DOHH2 (cell line): Measurements from ENCODE around the gene PROM1.

Source experiments
- H3F3A ChIP-seq: fragments of 200-600 bp; sonication (generic), shearing (Covaris generic); 2 replicates; pipeline ENCODE4 v1.6.0; 2016; ENCODE audit warnings: antibody characterized with exemption, mild to moderate bottlenecking; ENCODE audit not compliant: control insufficient read depth, insufficient read depth
- H3K27ac ChIP-seq: fragments of 200-600 bp; sonication (generic); 2 replicates; pipeline ENCODE4 v1.5.1; 2014; ENCODE audit warnings: low read depth, mild to moderate bottlenecking, low read length, moderate library complexity
- H3K27me3 ChIP-seq: fragments of 200-600 bp; sonication (generic); 2 replicates; pipeline ENCODE4 v1.6.1; 2014; ENCODE audit warnings: mild to moderate bottlenecking, low read length, mixed read lengths; ENCODE audit not compliant: control insufficient read depth
- H3K36me3 ChIP-seq: fragments of 200-600 bp; sonication (generic); 2 replicates; pipeline ENCODE4 v1.6.1; 2014; ENCODE audit warnings: mild to moderate bottlenecking, low read length, moderate library complexity, mixed read lengths; ENCODE audit not compliant: control insufficient read depth
- H3K4me1 ChIP-seq: fragments of 200-600 bp; sonication (generic); 2 replicates; pipeline ENCODE4 v1.6.1; 2014; ENCODE audit warnings: mild to moderate bottlenecking, low read length, mixed read lengths; ENCODE audit not compliant: control insufficient read depth
- H3K4me2 ChIP-seq: fragments of 200-600 bp; sonication (generic); 2 replicates; pipeline ENCODE4 v1.6.0; 2014; ENCODE audit warnings: mild to moderate bottlenecking, low read length, moderate library complexity
- H3K4me3 ChIP-seq: fragments of 200-600 bp; sonication (generic); 2 replicates; pipeline ENCODE4 v1.5.1; 2014; ENCODE audit warnings: mild to moderate bottlenecking, low read length, mixed read lengths
- H3K79me2 ChIP-seq: fragments of 200-600 bp; sonication (generic); 2 replicates; pipeline ENCODE4 v1.6.1; 2014; ENCODE audit warnings: mild to moderate bottlenecking, low read length, mixed read lengths; ENCODE audit not compliant: control insufficient read depth
- H3K9me2 ChIP-seq: fragments of 200-600 bp; sonication (generic); replicated peaks from 2 replicates; pipeline ENCODE4 v1.6.1; 2014; ENCODE audit warnings: mild to moderate bottlenecking, low read length, mixed read lengths; ENCODE audit not compliant: control insufficient read depth
- H3K9me3 ChIP-seq: fragments of 200-600 bp; sonication (generic); 2 replicates; pipeline ENCODE4 v1.6.1; 2014; ENCODE audit warnings: antibody characterized with exemption, low read length, mixed read lengths; ENCODE audit not compliant: control insufficient read depth, insufficient read depth
- H4K20me1 ChIP-seq: fragments of 200-600 bp; sonication (generic); 2 replicates; pipeline ENCODE4 v1.6.0; 2014; ENCODE audit warnings: low read depth, mild to moderate bottlenecking, antibody characterized with exemption, low read length, moderate library complexity; ENCODE audit not compliant: control insufficient read depth, insufficient read depth
- CTCF ChIP-seq: fragments of 200-600 bp; sonication (generic); IDR thresholded peaks from one replicate; pipeline ENCODE4 v1.5.1; 2014; ENCODE audit warnings: antibody characterized with exemption, mild to moderate bottlenecking, low read depth, low read length; ENCODE audit not compliant: poor library complexity, severe bottlenecking
- EZH2phosphoT487 ChIP-seq: fragments of 200-600 bp; sonication (generic); IDR thresholded peaks from 2 replicates; pipeline ENCODE4 v1.6.1; 2017; ENCODE audit warnings: borderline replicate concordance, mild to moderate bottlenecking, antibody characterized with exemption, low read length, moderate library complexity, mixed read lengths

The PROM1 gene

GRCh38 chr4:16102356-16102755, 18.5 kb upstream of the PROM1 start:
- Histone ChIP-seq H3K9me3 (no peaks in the 10 kb centered on the region), H3K4me2 (no peak overlapping the region), H3K27me3 (peaks cover 23% of the 10 kb centered on the region), H3K27ac (no peak overlapping the region), H4K20me1 (no peaks in the 10 kb centered on the region), H3K4me1 (no peaks in the 10 kb centered on the region), H3K79me2 (no peaks in the 10 kb centered on the region), H3K4me3 (no peak overlapping the region), H3K9me2 (no peaks in the 10 kb centered on the region; the same call in 1 of the 2 replicates), H3K36me3 (no peaks in the 10 kb centered on the region), H3F3A (no peaks in the 10 kb centered on the region)
- TF ChIP-seq EZH2phosphoT487, result no peak
- no peak for TF ChIP-seq CTCF

DNA sequence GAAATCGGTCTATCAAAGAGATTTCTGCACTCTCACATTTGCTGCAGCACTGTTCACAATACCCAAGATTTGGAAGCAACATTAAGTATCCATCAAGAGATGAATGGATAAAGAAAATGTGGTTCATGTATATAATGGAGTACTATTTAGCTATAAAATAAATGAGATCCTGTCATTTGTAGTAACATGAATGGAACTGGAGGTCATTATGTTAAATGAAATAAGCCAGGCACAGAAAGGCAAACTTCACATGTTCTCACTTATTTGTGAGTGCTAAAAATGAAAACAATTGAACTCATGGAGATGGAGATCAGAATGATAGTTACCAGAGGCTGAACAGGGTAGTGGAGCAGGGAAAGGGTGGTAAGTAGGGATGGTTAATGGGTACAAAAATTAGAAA, 17.0 kb upstream of the PROM1 start:
- Histone ChIP-seq H3K27me3 (peaks cover 25% of the 10 kb centered on the region), H3K36me3 (no peaks in the 10 kb centered on the region), H3K9me3 (no peaks in the 10 kb centered on the region), H3K79me2 (no peaks in the 10 kb centered on the region), H3K4me1 (no peaks in the 10 kb centered on the region), H3F3A (no peaks in the 10 kb centered on the region), H3K4me3 (no peak overlapping the region), H3K9me2 (no peaks in the 10 kb centered on the region; the same call in 1 of the 2 replicates), H3K4me2 (no peak overlapping the region), H4K20me1 (no peaks in the 10 kb centered on the region), H3K27ac (no peak overlapping the region)
- TF ChIP-seq CTCF, result no peak
- no peak for TF ChIP-seq EZH2phosphoT487

GRCh38 chr4:16092682-16093319, 9.0 kb upstream of the PROM1 start:
- Histone ChIP-seq H3K9me2 (no peaks in the 10 kb centered on the region), H3K79me2 (no peaks in the 10 kb centered on the region), H3K36me3 (no peaks in the 10 kb centered on the region), H3K27ac (no peak overlapping the region), H3K4me2 (no peak overlapping the region), H3K9me3 (no peaks in the 10 kb centered on the region), H3K4me1 (no peaks in the 10 kb centered on the region), H3K4me3 (no peak overlapping the region), H4K20me1 (no peaks in the 10 kb centered on the region), H3F3A (no peaks in the 10 kb centered on the region), H3K27me3 (peaks cover 22% of the 10 kb centered on the region)
- TF ChIP-seq EZH2phosphoT487, result no peak

DNA sequence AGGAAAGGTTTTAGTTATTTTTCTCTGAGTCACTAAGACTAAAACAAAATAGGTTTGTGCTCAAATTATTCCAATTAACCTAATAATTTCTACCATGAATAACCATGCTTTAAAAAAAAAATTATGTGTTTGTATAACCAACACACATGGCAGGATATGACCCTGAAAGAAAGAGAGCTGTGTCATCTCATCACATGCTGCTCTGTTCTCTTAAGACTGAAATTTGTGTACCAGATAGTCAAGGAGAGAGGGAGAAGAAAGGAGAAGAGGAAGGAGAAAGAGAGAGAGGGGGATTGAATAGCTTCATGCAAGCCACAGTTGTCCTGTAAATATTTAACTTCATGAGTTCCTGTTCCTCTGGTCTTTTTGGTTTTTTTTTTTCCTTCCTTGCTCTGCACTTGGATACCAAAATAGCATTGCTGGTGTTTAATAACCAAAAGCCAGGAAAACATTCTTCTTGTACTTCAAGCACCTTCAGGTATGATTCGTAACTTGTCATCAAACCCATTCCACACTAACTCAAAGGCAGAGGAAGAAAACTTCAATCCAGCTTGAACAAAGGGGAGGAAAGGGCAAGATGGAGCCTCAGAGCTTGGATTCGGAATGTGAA, 6.4 kb upstream of the PROM1 start:
- Histone ChIP-seq H3K4me1 (no peaks in the 10 kb centered on the region), H3K79me2 (no peaks in the 10 kb centered on the region), H3K9me2 (no peaks in the 10 kb centered on the region), H3K4me2 (no peak overlapping the region), H4K20me1 (no peaks in the 10 kb centered on the region), H3F3A (no peaks in the 10 kb centered on the region), H3K4me3 (no peak overlapping the region), H3K36me3 (no peaks in the 10 kb centered on the region), H3K27ac (no peak overlapping the region), H3K27me3 (peaks cover 23% of the 10 kb centered on the region), H3K9me3 (no peaks in the 10 kb centered on the region)
- TF ChIP-seq EZH2phosphoT487 (no peak), CTCF (no peak)
